DMS 273 (cell line): ENCODE measurements around the gene SLC13A3.

Experiments
- DNase-seq: peaks from one replicate; lab custom pipeline; 2025; ENCODE audit not compliant: unreplicated experiment; lab: John Stamatoyannopoulos, UW

SLC13A3 gene

GRCh38 chr20:46637020-46637419, 14.2 kb downstream of the SLC13A3 start:
- DNase-seq, result no peak

GRCh38 chr20:46636514-46636913, 14.7 kb downstream of the SLC13A3 start:
- no peak for DNase-seq

DNA sequence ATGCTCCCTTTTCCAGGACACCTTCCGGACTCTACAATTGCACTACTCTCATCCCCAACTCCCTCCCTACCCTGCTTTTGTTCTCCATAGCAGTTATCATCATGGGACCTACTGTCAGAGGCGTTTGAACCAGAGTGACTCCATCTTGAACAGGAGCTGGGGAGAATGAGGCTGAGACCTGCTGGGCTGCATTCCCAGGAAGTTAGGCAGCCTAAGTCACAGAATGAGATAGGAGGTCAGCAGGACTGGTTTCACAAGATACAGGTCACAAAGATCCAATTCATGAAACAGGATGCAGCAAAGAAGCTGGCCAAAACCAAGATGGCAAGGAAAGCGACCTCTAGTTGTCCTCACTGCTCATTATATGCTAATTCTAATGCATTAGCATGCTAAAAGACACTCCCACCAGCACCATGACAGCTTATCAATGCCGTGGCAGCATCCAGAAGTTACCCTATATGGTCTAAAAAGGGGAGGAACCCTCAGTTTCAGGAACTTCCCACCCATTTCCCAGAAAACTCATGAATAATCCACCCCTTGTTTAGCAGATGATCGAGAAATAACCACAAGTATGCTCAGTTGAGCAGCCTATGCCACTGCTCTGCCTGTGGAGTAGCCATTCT, 15.6 kb downstream of the SLC13A3 start:
- DNase-seq, result no peak

- DNase-seq, result no peak
Observed at GRCh38 chr20:46634528-46634927, 16.7 kb downstream of the SLC13A3 start.

GRCh38 chr20:46631874-46632446, 19.3 kb downstream of the SLC13A3 start:
- no peak for DNase-seq

DNA sequence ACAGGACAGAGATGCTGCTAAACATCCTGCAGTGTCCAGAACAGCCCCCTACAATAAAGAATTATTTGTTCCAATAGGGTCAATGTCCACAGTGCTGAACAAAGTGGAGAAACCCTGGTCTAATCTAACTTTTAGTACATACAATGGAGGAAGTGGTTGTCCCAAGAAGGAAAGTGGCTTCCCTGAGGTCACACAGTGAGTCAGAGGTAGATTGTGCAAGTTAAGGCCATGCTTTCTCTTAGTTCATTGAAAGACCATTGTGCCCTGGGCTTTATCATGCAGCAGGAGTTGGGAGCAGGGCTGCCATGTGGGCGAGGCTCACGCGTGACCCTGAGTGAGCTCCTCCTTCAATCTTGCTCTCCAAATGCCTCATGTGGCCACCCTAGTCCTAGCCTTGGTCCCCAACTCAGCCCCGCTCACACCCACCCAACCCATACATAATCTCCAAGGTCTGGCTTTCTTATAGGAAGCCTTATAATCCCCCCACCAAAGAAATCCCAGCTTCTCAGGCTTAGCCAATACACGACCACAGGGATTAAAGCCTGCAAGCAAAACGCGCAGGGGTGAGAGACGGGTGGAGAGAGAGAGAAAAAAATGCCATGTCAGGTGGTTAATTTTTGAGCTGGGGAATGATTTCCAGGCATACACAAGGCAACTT, 19.9 kb downstream of the SLC13A3 start:
- DNase-seq, result no peak

GRCh38 chr20:46630306-46630705, 21.0 kb downstream of the SLC13A3 start:
- no peak for DNase-seq

- DNase-seq, result no peak
Observed at GRCh38 chr20:46629341-46629740, 21.9 kb downstream of the SLC13A3 start.

DNA sequence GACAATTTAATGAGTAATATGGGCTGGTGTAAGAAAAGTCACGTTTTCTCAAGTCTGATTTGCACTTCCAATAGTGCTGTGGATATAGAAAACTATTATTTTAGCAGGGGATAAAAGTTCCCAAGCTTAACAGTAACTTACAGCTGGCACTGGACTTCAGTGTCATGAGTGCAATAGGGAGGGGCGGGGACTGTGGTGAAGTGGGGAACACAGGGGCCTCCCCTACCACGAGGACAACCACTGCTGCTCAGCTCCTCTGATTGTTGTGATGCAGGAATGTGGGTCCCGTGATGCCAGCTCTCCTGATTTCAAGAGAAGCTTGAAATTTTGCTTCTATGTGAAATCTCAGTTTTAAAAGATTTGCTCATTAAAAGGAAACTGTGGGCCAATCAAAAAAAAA, 24.0 kb downstream of the SLC13A3 start:
- no peak for DNase-seq

GRCh38 chr20:46626758-46627157, 24.5 kb downstream of the SLC13A3 start:
- DNase-seq, result no peak

DNA sequence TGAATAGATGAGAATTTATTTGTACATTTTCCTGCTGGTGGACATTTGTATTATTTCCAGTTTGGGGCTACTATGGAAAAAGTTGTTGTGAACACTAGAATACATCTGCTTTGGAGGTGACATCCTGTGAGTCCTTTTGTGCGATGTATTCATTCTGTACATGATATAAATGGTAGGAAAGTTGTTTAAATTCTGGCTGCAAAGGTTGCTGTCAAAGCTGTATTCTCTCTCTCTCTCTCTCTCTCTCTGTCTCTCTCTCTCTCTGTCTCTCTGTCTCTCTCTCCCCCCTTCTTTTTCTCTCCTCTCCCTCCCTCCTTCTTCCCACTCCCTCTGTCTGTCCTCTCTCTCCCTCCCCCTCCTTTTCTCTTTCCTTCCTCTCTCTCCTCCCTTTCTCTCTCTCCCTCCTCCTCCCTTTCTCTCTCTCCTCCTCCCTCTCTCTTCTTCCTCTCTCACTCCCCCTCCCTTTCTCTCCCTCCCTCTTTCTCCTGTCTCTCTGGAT, 25.3 kb downstream of the SLC13A3 start:
- no peak for DNase-seq

DNA sequence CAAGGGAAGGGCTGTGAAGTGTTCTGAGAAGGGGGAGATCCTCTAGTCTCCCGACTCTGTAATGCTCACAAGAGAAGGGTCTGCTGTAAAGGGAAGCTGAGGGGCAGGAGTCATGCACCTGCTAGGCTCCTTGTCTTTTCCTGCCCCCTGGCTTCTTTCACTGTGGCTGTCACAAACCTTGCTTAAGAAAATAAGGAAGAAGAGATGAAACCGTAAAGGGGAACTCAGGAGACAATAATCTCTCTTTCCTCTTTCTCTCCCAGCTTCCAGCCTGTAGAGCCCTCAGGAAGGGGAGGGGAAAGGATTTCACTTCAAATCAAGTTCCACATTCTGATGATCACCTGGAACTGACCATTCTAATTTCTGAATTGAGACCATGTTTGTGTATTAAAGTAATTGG, 26.3 kb downstream of the SLC13A3 start:
- no peak for DNase-seq

DNA sequence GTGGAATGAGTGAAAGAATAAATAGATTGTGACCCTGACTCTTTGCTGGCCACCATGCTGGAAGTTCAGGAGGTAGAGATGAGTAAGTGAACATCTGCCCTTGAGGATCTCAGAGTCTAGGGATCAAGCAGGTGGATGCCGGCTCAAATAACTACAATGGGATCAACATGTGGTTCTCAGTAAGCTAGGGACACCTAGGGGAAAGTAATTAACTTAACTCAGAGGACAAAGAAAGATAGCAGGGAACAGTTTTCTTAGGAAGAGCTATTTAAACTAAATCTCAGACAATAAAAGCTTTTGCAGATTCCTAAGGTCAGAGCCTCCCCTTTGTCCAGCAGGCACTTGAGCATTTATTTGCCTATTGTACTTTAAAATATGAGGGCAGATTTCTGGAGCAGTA, 29.1 kb downstream of the SLC13A3 start:
- DNase-seq, result no peak

DNA sequence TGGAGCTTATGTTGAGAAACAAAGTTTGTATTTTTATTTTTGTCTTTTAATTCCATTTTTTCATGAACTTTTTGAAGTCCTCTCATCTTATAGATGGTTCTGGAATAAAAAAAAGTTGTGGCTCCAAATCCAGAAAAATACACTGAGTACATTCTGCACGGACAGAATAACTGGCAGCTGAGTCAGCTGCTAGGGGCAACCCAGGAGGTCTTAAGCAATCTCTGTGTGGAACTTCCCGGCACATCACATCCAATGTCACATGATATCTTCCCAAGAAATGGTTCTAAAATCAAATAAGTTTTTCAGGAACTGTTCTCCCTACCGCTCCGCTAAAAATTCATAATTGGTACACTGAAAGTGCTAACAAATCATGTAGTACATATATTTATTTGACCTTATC, 29.8 kb downstream of the SLC13A3 start:
- DNase-seq, result no peak

DNA sequence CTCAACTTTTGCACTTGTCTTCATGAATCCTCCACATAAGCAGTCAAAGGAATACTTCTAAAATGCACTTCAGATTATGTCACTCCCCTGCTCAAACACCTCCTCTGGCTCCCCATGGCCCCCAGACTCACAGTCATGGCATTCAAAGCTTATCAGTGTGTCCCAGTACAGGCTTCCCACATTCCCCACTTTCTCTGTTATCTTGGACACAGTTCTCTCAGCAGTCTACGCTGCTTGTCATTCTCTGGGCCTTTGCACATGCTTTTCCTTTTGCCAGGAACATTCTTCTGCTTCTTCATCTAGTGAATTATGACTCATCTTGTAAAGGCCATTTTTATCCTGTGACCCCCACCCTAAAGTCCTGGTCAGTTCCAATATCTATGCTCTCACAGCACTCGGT, 31.8 kb downstream of the SLC13A3 start:
- no peak for DNase-seq

GRCh38 chr20:46618316-46619100, 32.8 kb downstream of the SLC13A3 start:
- DNase-seq, result no peak

GRCh38 chr20:46614503-46614902, 36.8 kb downstream of the SLC13A3 start:
- DNase-seq, result no peak

DNA sequence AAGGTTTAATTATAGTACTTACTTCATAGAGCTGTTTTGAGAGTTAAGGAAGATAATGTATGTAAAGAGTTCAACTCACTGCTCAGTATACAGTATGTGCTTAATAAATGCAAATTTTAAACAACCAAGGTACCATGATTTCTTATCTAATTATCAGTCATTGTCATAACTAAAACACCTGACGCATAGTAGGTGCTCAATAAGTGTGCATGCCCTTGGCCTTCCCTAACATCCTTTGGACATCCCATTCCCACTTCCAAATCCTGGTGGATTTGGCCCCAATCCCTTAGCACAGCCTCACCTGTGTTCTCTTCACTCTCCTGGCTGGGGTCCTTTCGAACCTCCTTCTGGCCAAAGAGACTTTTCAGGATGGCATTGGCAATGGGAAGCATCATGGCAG, 41.1 kb downstream of the SLC13A3 start:
- no peak for DNase-seq

DNA sequence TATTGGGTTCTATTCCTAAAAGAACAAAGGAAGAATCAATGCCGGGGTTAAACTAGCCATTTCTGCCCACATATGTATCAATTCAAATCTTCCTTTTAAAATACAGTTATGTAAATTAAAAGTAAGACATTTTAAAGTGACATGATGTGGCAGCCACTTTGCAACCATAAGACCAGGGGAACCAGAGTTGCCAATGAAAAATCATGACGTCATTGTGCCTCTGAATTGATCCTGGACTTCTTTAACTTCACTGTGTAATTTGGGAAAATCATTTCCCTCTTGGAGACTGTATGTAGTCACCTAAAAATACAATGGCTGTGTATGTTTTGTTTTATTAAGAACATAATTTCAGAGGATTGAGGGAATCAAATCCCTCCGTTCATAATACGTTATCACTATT, 42.2 kb downstream of the SLC13A3 start:
- DNase-seq, result no peak

DNA sequence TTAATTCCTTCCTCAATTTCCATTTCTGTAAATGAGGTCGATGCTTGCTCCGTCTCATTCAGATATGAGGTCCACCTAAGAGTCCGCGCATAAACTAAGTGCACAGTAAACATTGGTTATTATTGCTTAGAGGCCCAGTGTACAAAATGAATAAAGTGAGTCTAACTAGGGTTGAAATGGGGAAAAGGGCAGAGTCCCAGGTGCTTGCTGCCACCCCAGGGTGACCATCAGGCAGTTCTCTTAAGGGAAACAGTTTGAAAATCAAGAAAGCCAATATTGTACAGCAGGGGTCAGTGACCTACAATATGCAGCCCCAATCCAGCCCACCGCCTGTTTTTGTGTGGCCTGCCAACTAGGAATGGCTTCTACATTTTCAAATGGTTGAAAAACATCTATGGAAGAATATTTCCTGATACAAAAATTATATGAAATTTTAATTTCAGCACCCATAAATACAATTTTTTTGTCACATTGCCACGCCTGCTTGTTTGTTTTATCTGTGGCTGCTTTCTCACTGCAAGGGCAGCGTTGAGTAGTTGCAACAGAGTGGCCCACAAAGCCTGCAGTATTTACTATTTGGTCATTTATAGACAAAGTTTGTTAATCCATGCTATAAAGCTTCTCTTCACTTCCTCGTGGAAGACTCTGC, 43.3 kb downstream of the SLC13A3 start:
- no peak for DNase-seq

- DNase-seq, result no peak
Observed at GRCh38 chr20:46607191-46607848, 43.9 kb downstream of the SLC13A3 start.
